SKM-1 treated with dmso at 0.1 percent for 144 hours (cell line): Measurements from ENCODE around the gene RAB17.

Source experiments
- DNase-seq: peaks from one replicate; lab custom pipeline; 2025; ENCODE audit not compliant: unreplicated experiment; lab: John Stamatoyannopoulos, UW

RAB17 gene

GRCh38 chr2:237581326-237581725, 9.2 kb downstream of the RAB17 start:
- DNase-seq, result no peak

- DNase-seq, result no peak
Measured at GRCh38 chr2:237577956-237578870, 12.3 kb downstream of the RAB17 start.

- DNase-seq, result no peak
Measured at GRCh38 chr2:237577458-237577857, 13.1 kb downstream of the RAB17 start.

- DNase-seq, result no peak
Measured at GRCh38 chr2:237576974-237577373, 13.6 kb downstream of the RAB17 start.

GRCh38 chr2:237575869-237576862, 14.4 kb downstream of the RAB17 start:
- DNase-seq, result no peak

GRCh38 chr2:237574894-237575868, 15.4 kb downstream of the RAB17 start:
- DNase-seq, result no peak

GRCh38 chr2:237574467-237574866, 16.1 kb downstream of the RAB17 start:
- DNase-seq, result no peak

GRCh38 chr2:237573721-237574415, 16.7 kb downstream of the RAB17 start:
- DNase-seq, result no peak

GRCh38 chr2:237572742-237573101, 17.8 kb downstream of the RAB17 start:
- DNase-seq, result no peak

GRCh38 chr2:237572021-237572741, 18.4 kb downstream of the RAB17 start:
- peak; percentile 86 for DNase-seq

GRCh38 chr2:237571551-237571950, 19.0 kb downstream of the RAB17 start:
- no peak for DNase-seq

GRCh38 chr2:237570776-237571335, 19.7 kb downstream of the RAB17 start:
- no peak for DNase-seq

GRCh38 chr2:237569896-237570295, 20.6 kb downstream of the RAB17 start:
- no peak for DNase-seq

GRCh38 chr2:237569041-237569440, 21.5 kb downstream of the RAB17 start:
- no peak for DNase-seq

GRCh38 chr2:237568121-237568660, 22.3 kb downstream of the RAB17 start:
- no peak for DNase-seq

- DNase-seq, result no peak
Measured at GRCh38 chr2:237567276-237568029, 23.1 kb downstream of the RAB17 start.

GRCh38 chr2:237566401-237567235, 23.9 kb downstream of the RAB17 start, which contains the start of gene PRLH:
TSS of gene PRLH (plus strand) at chr2:237566574. CDS start at chr2:237566574, 0 bp downstream.
- no peak for DNase-seq
